HepG2 (cell line): ENCODE results near the gene POLR2H. TPM values are rescaled to one million over a fixed set of nuclear protein-coding genes. Genes with fewer than 3 reads are reported as not detected.

Experiments
- GABPA ChIP-seq, 2 experiments: IDR thresholded peaks; 2 replicates each; pipeline ENCODE4 v1.6.1; 2011 to 2016; ENCODE audit warnings: low read depth in 2 of 2, low read length in 1 of 2, missing biosample characterization in 1 of 2, missing genetic modification characterization in 1 of 2
- KAT7 ChIP-seq: IDR thresholded peaks from 2 replicates; pipeline ENCODE4 v1.6.1; 2018; ENCODE audit warnings: borderline replicate concordance, missing compliant biosample characterization
- MTF1 ChIP-seq: sonication (generic); formaldehyde crosslinking; IDR thresholded peaks from 2 replicates; pipeline ENCODE4 v1.5.0; 2020; ENCODE audit warnings: missing genetic modification reagents
- POLR2A ChIP-seq, 2 experiments: IDR thresholded peaks; 2 replicates each; pipeline ENCODE4 v1.6.1; 2011; ENCODE audit warnings: low read depth in 2 of 2, low read length in 2 of 2, mild to moderate bottlenecking in 1 of 2, moderate library complexity in 1 of 2; ENCODE audit not compliant: insufficient read depth in 1 of 2
- PRPF4 ChIP-seq: fragments of 200-400 bp; formaldehyde crosslinking; IDR thresholded peaks from 2 replicates; pipeline ENCODE4 v1.6.1; 2016; ENCODE audit warnings: low read length, low read depth; ENCODE audit not compliant: poor library complexity, severe bottlenecking
- SAFB2 ChIP-seq: sonication (generic); formaldehyde crosslinking; IDR thresholded peaks from 2 replicates; pipeline ENCODE4 v1.5.1; 2020; ENCODE audit warnings: missing genetic modification reagents, low read depth, mild to moderate bottlenecking, borderline replicate concordance
- THAP11 ChIP-seq: IDR thresholded peaks from 2 replicates; pipeline ENCODE4 v1.6.1; 2016; ENCODE audit warnings: missing biosample characterization, missing genetic modification reagents
- YEATS4 ChIP-seq: sonication (generic); formaldehyde crosslinking; IDR thresholded peaks from 2 replicates; pipeline ENCODE4 v1.4.0; 2020; ENCODE audit warnings: missing genetic modification reagents, borderline replicate concordance
- ZBTB42 ChIP-seq: sonication (generic); formaldehyde crosslinking; IDR thresholded peaks from 2 replicates; pipeline ENCODE4 v1.5.0; 2020; ENCODE audit warnings: mild to moderate bottlenecking, missing genetic modification reagents
- ZNF138 ChIP-seq: sonication (generic); formaldehyde crosslinking; IDR thresholded peaks from 2 replicates; pipeline ENCODE4 v1.5.0; 2020; ENCODE audit warnings: mild to moderate bottlenecking, low read depth, missing genetic modification reagents
- ZNF605 ChIP-seq: sonication (generic); formaldehyde crosslinking; IDR thresholded peaks from 2 replicates; pipeline ENCODE4 v1.8.0; 2022; ENCODE audit warnings: mild to moderate bottlenecking, missing genetic modification reagents
- ZNF780A ChIP-seq: sonication (generic); formaldehyde crosslinking; IDR thresholded peaks from 2 replicates; pipeline ENCODE4 v1.8.0; 2022; ENCODE audit warnings: mild to moderate bottlenecking, missing genetic modification reagents, moderate library complexity
- ZNF883 ChIP-seq: sonication (generic); formaldehyde crosslinking; IDR thresholded peaks from 2 replicates; pipeline ENCODE4 v1.5.1; 2020; ENCODE audit warnings: mild to moderate bottlenecking, missing genetic modification reagents; ENCODE audit errors: not compliant biosample characterization
- ZSCAN21 ChIP-seq: sonication (generic); formaldehyde crosslinking; IDR thresholded peaks from 2 replicates; pipeline ENCODE4 v1.8.0; 2022; ENCODE audit warnings: mild to moderate bottlenecking, missing genetic modification reagents, moderate library complexity, borderline replicate concordance
- polyA plus RNA-seq, 8 experiments: library from polyadenylated mRNA; depleted of rRNA in 3 of 8; stranded (reverse) in 7 of 8; unstranded in 1 of 8; fragments of >200 nt; fragmentation: Illumina TruSeq in 4 of 8; extraction: Trizol in 4 of 8; gene quantifications; 2 replicates each; pipeline versions ENCODE4 v1.2.1 to v1.2.3, GENCODE V29; 2011 to 2016; ENCODE audit warnings: low read depth in 4 of 8, missing spikeins in 1 of 8, mixed read lengths in 1 of 8; ENCODE audit not compliant: insufficient read depth in 1 of 8
- total RNA-seq, 5 experiments: library from RNA; depleted of rRNA; stranded (reverse); fragments of >200 nt; fragmentation: Illumina TruSeq; extraction: Trizol; gene quantifications; 2 replicates each; pipeline ENCODE4 v1.2.3, GENCODE V29; 2016; ENCODE audit warnings: low read depth in 1 of 5
- TF ChIP-seq, protein P1 (sequence below): sonication (generic); formaldehyde crosslinking; IDR thresholded peaks from 2 replicates; pipeline ENCODE4 v1.4.0; 2020; ENCODE audit warnings: missing genetic modification reagents
- TF ChIP-seq, protein P2 (sequence below): sonication (generic); formaldehyde crosslinking; IDR thresholded peaks from 2 replicates; pipeline ENCODE4 v1.8.1; 2022; ENCODE audit warnings: low read depth, mild to moderate bottlenecking, missing genetic modification reagents
- TF ChIP-seq, protein P3 (sequence below): IDR thresholded peaks from 2 replicates; pipeline ENCODE4 v1.6.1; 2016; ENCODE audit warnings: low read depth, borderline replicate concordance
- TF ChIP-seq, protein P4 (sequence below): sonication (generic); formaldehyde crosslinking; conservative IDR thresholded peaks from 2 replicates; pipeline ENCODE4 v1.4.0; 2020; ENCODE audit warnings: missing genetic modification reagents
- TF ChIP-seq, protein P5 (sequence below): sonication (generic); formaldehyde crosslinking; IDR thresholded peaks from 2 replicates; pipeline ENCODE4 v1.4.0; 2020; ENCODE audit warnings: mild to moderate bottlenecking, missing genetic modification reagents

POLR2H gene
- total and polyA plus RNA-seq, 2 of the 13 experiments (the other 11 are each of a cell fraction or from before 2014, with no cell fraction given): 118 to 194 TPM

DNA sequence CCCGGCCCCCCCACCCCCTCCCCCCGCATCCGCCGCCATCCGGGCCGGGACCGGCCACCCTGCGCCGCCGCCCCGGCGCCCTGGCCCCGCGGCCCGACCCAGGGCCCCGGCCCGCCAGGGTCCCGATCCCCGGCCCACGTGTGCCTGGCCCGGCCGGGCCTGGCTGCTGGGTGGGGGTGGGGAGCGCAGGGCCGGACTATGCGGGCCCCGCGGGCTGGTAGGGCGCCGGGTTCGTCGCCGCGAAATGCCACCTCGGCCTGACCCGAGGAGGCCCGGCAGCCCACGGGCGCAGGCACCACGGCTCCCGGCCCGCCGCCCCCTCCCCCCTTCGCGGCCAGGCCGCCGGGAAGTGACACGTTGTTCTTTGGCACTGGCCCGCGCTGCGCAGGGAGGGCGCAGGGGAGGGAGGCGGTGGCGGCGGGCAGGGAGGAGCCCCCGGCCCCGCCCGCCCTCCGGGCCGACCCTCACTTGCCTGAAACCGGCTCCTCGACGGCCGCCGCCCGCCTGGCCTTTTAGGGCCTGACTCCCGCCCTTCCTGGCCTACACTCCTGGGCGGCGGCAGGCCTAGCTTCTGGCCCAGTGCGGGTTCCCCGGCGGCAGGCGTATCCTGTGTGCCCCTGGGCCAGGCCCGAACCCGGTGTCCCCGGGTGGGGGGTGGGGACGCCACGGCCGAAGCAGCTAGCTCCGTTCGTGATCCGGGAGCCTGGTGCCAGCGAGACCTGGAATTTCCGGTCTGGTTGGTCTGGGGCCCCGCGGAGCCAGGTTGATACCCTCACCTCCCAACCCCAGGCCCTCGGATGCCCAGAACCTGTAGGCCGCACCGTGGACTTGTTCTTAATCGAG is 46.6 kb upstream of the POLR2H start (continued):
- TF ChIP-seq ZSCAN21 (peak; percentile 71; the same call in 1 of the 2 replicates), ZNF138 (CRISPR knock-in tag) (no peak), ZNF780A (0 out of 2 replicates have a peak, but pooled peaks have one; percentile 22), PRPF4 (no peak), POLR2A (IDR thresholded peaks at IDR 0.05; ENCODE audit: insufficient read depth in 1 of 2, low read depth in 2 of 2, low read length in 2 of 2) (peak; percentile 37; a peak in 3 of 4 replicates), THAP11 (CRISPR knock-in tag) (no peak), ZNF605 (CRISPR knock-in tag) (peak; percentile 70; the same call in 1 of the 2 replicates), MTF1 (CRISPR knock-in tag) (0 out of 2 replicates have a peak, but pooled peaks have one; percentile 32), GABPA (IDR thresholded peaks at IDR 0.05; ENCODE audit: low read depth, low read length) (peak; percentile 29; the same call in 1 of the 2 replicates), GABPA (CRISPR knock-in tag; IDR thresholded peaks at IDR 0.05; ENCODE audit: low read depth) (no peak), YEATS4 (CRISPR knock-in tag) (peak; percentile 81), KAT7 (CRISPR knock-in tag) (peak; percentile 77), ZBTB42 (CRISPR knock-in tag) (no peak), SAFB2 (0 out of 2 replicates have a peak, but pooled peaks have one; percentile 21), ZNF883 (CRISPR knock-in tag) (peak; percentile 46)
- TF ChIP-seq, protein P1, sequence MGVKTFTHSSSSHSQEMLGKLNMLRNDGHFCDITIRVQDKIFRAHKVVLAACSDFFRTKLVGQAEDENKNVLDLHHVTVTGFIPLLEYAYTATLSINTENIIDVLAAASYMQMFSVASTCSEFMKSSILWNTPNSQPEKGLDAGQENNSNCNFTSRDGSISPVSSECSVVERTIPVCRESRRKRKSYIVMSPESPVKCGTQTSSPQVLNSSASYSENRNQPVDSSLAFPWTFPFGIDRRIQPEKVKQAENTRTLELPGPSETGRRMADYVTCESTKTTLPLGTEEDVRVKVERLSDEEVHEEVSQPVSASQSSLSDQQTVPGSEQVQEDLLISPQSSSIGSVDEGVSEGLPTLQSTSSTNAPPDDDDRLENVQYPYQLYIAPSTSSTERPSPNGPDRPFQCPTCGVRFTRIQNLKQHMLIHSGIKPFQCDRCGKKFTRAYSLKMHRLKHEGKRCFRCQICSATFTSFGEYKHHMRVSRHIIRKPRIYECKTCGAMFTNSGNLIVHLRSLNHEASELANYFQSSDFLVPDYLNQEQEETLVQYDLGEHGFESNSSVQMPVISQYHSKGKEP (CRISPR knock-in tag): no peak
- TF ChIP-seq, protein P2, sequence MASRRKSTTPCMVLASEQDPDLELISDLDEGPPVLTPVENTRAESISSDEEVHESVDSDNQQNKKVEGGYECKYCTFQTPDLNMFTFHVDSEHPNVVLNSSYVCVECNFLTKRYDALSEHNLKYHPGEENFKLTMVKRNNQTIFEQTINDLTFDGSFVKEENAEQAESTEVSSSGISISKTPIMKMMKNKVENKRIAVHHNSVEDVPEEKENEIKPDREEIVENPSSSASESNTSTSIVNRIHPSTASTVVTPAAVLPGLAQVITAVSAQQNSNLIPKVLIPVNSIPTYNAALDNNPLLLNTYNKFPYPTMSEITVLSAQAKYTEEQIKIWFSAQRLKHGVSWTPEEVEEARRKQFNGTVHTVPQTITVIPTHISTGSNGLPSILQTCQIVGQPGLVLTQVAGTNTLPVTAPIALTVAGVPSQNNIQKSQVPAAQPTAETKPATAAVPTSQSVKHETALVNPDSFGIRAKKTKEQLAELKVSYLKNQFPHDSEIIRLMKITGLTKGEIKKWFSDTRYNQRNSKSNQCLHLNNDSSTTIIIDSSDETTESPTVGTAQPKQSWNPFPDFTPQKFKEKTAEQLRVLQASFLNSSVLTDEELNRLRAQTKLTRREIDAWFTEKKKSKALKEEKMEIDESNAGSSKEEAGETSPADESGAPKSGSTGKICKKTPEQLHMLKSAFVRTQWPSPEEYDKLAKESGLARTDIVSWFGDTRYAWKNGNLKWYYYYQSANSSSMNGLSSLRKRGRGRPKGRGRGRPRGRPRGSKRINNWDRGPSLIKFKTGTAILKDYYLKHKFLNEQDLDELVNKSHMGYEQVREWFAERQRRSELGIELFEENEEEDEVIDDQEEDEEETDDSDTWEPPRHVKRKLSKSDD (CRISPR knock-in tag): 0 out of 2 replicates have a peak, but pooled peaks have one; percentile 31
- TF ChIP-seq, protein P3, sequence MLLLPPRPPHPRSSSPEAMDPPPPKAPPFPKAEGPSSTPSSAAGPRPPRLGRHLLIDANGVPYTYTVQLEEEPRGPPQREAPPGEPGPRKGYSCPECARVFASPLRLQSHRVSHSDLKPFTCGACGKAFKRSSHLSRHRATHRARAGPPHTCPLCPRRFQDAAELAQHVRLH (CRISPR knock-in tag): 0 out of 2 replicates have a peak, but pooled peaks have one; percentile 26
- TF ChIP-seq, protein P4, sequence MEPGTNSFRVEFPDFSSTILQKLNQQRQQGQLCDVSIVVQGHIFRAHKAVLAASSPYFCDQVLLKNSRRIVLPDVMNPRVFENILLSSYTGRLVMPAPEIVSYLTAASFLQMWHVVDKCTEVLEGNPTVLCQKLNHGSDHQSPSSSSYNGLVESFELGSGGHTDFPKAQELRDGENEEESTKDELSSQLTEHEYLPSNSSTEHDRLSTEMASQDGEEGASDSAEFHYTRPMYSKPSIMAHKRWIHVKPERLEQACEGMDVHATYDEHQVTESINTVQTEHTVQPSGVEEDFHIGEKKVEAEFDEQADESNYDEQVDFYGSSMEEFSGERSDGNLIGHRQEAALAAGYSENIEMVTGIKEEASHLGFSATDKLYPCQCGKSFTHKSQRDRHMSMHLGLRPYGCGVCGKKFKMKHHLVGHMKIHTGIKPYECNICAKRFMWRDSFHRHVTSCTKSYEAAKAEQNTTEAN (CRISPR knock-in tag): no peak
- TF ChIP-seq, protein P5, sequence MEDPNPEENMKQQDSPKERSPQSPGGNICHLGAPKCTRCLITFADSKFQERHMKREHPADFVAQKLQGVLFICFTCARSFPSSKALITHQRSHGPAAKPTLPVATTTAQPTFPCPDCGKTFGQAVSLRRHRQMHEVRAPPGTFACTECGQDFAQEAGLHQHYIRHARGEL (CRISPR knock-in tag): no peak
